Measurements from ENCODE around the gene FMR1.

The FMR1 gene

GRCh38 chrX:147916375-147916968 lies 4.8 kb downstream of the FMR1 start:
- DNase-seq (ENCODE audit: low read depth) = no peak

- DNase-seq (ENCODE audit: low read depth) = no peak
These were observed 6.3 kb downstream of the FMR1 start for GRCh38 chrX:147917700-147918695.

- no peak for DNase-seq (ENCODE audit: low read depth)
These were observed 8.5 kb downstream of the FMR1 start for GRCh38 chrX:147920161-147920666.

GRCh38 chrX:147923605-147924004 lies 11.9 kb downstream of the FMR1 start:
- no peak for DNase-seq (ENCODE audit: low read depth)

GRCh38 chrX:147927256-147927655 lies 15.5 kb downstream of the FMR1 start:
- no peak for DNase-seq (ENCODE audit: low read depth)

- DNase-seq (ENCODE audit: low read depth) = no peak
These were observed 22.1 kb downstream of the FMR1 start for GRCh38 chrX:147933815-147934214.

GRCh38 chrX:147935156-147935758 lies 23.5 kb downstream of the FMR1 start:
- no peak for DNase-seq (ENCODE audit: low read depth)

- no peak for DNase-seq (ENCODE audit: low read depth)
These were observed 33.6 kb downstream of the FMR1 start for GRCh38 chrX:147945286-147945685.

GRCh38 chrX:147948531-147948930 lies 36.8 kb downstream of the FMR1 start:
- no peak for DNase-seq (ENCODE audit: low read depth)

GRCh38 chrX:147950352-147950751 lies 38.6 kb downstream of the FMR1 start:
- no peak for DNase-seq (ENCODE audit: low read depth)

GRCh38 chrX:147953976-147954375 lies 42.3 kb downstream of the FMR1 start:
- no peak for DNase-seq (ENCODE audit: low read depth)

- DNase-seq (ENCODE audit: low read depth) = no peak
These were observed 45.6 kb downstream of the FMR1 start for GRCh38 chrX:147957291-147957690.

- DNase-seq (ENCODE audit: low read depth) = no peak
These were observed 46.6 kb downstream of the FMR1 start for GRCh38 chrX:147958291-147958690.

- no peak for DNase-seq (ENCODE audit: low read depth)
These were observed 49.0 kb downstream of the FMR1 start for GRCh38 chrX:147960722-147961121.

- DNase-seq (ENCODE audit: low read depth) = no peak
These were observed 50.8 kb downstream of the FMR1 start for GRCh38 chrX:147962476-147962875.

GRCh38 chrX:147978931-147979330 lies 67.2 kb downstream of the FMR1 start:
- DNase-seq (ENCODE audit: low read depth) = no peak

- DNase-seq (ENCODE audit: low read depth) = no peak
These were observed 69.5 kb downstream of the FMR1 start, which contains the start of gene FMR1NB for GRCh38 chrX:147981038-147981752. Gene FMR1NB (plus strand): TSS chrX:147981337. CDS start chrX:147981403, 66 bp downstream.
